H1 (cell line): ENCODE measurements around the gene SLC25A22. TPM values are rescaled to one million over a fixed set of nuclear protein-coding genes. Genes with fewer than 3 reads are reported as not detected.

Experiments used
- POLR2AphosphoS5 ChIP-seq: IDR thresholded peaks from 2 replicates; pipeline ENCODE4 v1.6.1; 2011; ENCODE audit warnings: low read depth, low read length
- polyA plus RNA-seq, 7 experiments: library from polyadenylated mRNA; depleted of rRNA in 3 of 7; stranded (reverse) in 5 of 7; unstranded in 2 of 7; fragments of >200 nt in 5 of 7; fragments of 200-250 nt in 2 of 7; gene quantifications; 1 replicate in 5 of 7; 2 replicates in 1 of 7; 4 replicates in 1 of 7; pipeline versions ENCODE4 v1.2.1 to v1.2.3, GENCODE V29; 2011 to 2013; ENCODE audit warnings: missing spikeins in 2 of 7, mixed read lengths in 2 of 7
- total RNA-seq: library from RNA; stranded (reverse); fragmentation: NEBNext Ultra II Directional; extraction: Animal tissue kit (Norgen Biotek cat#: 25700); gene quantifications from 2 replicates; pipeline ENCODE4 v1.2.1, GENCODE V29; 2021

Gene SLC25A22
- total and polyA plus RNA-seq, 2 of the 8 experiments (the other 6 are each of a cell fraction or from before 2014, with no cell fraction given) = 31.5 to 48.0 TPM

DNA sequence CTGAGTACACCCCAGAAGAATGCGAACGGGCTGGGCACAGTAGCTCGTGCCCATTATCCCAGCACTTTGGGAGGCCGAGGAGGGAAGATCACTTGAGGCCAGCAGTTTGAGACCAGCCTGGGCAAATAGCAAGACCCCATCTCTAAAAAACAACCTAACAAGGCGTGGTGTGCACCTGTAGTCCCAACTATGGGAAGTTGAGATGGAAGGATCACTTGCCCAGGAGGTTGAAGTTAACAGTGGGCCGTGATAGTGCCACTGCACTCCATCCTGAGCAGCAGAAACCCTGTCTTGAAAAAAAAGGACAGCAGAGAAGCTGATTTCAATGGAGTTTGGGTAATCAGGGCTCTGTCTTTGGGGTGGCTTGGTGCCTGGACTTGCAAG lies 15.0 kb upstream of the SLC25A22 start (continued):
- TF ChIP-seq POLR2AphosphoS5 = peak; percentile 49; the same call in 1 of the 2 replicates
